Occipital lobe (tissue), 2 donors: ENCODE data around the gene TRAF6. TPM values are rescaled to one million over a fixed set of nuclear protein-coding genes. Genes with fewer than 3 reads are reported as not detected.
A peak's percentile ranks its signal among the peaks of the same experiment; 100 is the strongest.
"Not testable (repeated sequence)": the region's sequence is repeated elsewhere in the genome, so short reads cannot be mapped to it uniquely, and the experiment has no call there.

Experiments used
- DNase-seq: peaks from one replicate; lab custom pipeline; 2025; lab: John Stamatoyannopoulos, UW
- total RNA-seq: library from RNA; depleted of rRNA; stranded (reverse); fragments of >200 nt; gene quantifications from one replicate; pipeline ENCODE4 v1.2.3, GENCODE V29; 2014

TRAF6 gene, protein sequence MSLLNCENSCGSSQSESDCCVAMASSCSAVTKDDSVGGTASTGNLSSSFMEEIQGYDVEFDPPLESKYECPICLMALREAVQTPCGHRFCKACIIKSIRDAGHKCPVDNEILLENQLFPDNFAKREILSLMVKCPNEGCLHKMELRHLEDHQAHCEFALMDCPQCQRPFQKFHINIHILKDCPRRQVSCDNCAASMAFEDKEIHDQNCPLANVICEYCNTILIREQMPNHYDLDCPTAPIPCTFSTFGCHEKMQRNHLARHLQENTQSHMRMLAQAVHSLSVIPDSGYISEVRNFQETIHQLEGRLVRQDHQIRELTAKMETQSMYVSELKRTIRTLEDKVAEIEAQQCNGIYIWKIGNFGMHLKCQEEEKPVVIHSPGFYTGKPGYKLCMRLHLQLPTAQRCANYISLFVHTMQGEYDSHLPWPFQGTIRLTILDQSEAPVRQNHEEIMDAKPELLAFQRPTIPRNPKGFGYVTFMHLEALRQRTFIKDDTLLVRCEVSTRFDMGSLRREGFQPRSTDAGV
- total RNA-seq: 16.5 TPM

DNA sequence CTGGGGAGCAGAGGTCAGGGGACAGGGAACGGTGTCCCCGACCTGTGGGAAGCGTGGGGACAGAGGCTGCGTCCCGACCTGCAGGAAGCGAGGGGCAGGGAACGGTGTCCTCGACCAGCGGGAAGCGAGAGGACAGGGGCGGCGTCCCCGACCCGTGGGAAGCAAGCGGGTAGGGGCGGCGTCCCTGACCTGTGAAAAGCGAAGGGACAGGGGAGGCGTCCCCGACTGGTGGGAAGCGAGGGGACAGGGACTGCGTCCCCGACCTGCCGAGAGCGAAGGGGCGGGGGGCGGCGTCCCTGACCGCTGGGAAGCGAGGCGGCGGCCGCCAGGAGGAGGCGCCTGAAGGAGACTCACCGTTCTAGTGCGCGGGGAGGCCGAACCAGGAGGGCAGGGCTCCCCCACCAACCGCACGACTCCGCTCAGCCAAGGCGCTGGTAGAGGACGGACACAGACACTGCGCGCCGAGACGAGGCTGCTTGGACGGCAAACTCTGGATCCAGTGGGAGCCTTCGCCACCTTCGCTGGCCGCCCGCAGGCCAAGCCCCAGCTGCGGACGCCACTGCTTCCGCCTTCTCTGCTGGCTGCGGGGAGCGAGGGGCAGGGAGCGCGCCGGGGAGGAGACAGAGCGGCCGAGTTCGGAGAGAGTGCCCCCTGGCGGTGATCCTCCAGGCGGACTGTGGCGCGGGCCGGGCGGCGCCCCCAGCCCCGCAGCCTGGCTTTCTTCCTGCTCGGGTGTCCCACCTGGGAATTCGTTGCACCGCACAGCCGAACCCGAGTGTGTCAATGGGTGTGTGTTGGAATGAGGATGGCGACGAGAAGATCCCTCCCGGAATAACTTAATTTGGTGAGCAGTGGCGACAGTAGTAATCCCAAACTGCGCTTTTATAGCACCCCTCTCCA lies at the start of gene TRAF6:
TRAF6 (minus strand) TSS at position 579 of the 900 bp plus-strand sequence. CDS start 8,757 bp downstream, outside the sequence.
- peak; percentile 85 for DNase-seq

DNA sequence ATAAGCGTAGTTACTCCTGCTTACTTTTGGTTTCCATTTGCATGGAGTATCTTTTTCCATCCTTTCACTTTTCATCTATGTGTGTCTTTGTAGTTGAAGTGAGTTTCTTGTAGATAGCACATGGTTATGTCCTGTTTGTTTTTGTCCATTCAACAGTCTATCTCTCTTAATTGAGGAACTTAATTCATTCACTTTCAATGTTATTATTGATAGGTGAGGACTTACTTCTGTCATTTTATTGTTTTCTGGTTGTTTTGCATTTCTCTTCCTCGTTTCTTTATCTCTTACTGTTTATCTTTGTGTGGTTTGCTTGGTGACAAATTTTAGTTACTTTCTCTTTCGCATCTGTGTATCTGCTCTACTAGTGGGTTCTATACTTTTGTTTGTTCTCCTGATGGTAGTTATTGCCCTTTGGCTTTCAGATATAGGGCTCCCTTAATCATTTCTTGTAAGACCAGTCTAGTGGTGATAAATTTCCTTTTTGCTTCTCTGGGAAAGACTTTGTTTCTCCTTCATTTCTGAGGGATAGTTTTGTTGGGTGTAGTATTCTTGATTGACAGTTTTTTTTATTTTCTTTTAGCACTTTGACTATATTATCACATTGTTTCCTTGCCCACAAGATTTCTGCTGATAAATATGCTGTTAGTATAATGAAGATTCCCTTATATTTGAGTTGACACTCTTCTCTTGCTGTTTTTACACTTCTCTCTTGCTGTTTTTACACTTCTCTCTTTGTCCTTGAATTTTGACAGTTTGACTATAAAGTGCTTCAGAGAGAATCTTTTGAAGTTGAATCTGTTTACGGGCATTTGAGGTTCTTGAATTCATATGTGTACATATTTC lies 48.7 kb upstream of the TRAF6 start:
- no peak for DNase-seq

DNA sequence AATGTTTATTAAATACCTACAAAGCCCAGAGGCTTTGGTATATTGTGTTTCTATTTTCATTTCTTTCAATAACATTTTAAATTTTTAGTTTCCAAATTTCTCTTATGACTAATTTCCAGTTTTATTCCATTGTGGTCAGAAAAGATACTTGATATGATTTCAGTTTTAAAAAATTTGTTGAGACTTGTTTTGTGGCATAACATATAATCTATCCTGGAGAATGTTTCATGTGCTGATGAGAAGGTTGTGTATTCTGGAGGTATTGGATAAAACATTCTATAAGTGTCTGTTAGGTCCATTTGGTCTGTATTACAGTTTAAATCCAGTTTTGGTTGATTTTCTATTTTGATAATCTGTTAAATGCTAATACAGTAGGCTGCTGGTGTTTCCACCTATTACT lies 47.9 kb upstream of the TRAF6 start:
- DNase-seq: no peak

DNA sequence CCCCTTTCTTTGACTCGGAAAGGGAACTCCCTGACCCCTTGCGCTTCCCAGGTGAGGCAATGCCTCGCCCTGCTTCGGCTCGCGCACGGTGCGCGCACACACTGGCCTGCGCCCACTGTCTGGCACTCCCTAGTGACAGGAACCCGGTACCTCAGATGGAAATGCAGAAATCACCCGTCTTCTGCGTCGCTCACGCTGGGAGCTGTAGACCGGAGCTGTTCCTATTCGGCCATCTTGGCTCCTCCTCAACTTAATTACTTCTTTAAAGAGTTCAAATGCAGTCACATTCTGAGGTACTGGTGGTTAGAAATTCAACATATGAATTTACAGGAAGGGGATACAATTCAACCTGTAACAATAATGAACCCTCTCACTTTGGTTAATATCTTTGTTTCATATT lies 47.3 kb upstream of the TRAF6 start:
- not testable (repeated sequence) for DNase-seq

DNA sequence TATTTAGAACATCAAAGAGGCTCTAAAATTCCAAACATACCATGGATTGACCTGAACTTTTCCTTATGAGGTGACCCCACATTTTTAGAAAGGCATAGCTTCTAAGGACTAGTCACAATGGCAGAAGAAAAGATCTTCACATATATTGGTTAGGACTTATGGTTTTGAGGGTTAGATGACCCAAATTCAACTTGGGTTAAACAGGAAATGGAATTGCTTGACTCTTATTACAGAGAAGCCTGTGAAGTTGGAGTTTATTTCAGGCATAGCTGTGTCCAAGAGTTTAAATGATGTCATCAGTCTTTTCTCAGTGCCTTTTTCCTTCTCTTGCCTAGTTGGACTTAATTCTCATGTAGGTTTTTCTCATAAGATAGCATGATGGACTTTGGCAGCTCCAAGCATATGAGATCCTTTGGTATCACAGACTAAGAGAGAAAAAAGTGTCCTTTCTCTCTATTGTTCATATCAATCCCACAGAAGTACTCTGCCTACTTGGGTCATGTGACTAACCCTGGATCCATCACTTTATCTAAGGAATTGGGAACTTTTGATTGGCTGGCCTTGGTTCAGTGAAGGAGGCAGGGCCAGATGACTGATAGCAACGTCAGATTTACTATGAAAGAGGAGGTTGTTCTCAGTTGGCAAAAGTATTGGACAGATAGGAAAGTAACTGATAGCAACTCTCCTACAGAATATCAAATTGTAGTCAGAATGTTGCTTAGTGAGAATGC lies 40.5 kb upstream of the TRAF6 start:
- no peak for DNase-seq

DNA sequence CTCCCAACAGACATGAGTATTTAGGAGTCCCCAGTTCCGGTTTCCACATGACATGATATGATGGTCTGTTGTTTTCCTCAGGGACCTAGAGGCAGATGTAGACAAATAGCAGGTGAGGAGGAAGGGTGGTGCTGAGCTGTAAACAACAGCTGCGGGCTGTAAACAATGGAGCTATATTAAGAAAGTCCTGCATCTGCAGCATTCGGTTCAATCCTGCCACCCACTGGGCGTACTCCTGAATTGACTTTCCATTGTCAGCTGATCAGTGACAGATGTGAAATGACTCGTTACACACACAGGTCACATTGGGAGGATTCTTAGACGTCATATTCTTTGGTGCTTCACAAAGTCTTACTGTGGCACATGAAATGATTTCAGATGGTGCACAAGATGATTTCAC lies 30.9 kb upstream of the TRAF6 start:
- no peak for DNase-seq

DNA sequence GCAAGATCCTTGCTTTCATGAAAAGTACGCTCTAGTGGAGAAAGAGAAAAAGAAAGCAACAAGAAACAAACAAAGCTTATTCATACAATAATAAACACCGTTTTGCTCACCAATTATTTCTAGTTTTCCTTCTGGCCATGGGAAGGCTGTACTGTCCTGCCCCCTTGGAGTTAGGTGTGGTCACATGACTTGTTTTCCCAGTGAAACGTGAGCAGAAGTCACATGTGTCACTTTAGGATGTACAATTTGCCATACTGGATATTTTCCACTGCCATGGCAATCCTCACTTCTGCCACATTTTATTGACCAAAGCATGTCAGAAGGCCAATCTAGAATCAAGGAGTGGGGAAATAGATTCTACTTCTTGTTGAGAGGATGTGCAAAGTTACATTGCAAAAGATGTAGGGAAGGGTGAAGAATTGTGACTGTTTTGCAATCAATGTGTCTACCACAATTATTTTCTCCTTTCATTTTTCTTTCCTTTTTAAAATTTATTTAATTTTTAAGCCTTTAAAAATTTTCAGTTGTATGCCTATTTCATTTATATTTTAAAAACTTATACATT lies 24.3 kb upstream of the TRAF6 start:
- DNase-seq: no peak

DNA sequence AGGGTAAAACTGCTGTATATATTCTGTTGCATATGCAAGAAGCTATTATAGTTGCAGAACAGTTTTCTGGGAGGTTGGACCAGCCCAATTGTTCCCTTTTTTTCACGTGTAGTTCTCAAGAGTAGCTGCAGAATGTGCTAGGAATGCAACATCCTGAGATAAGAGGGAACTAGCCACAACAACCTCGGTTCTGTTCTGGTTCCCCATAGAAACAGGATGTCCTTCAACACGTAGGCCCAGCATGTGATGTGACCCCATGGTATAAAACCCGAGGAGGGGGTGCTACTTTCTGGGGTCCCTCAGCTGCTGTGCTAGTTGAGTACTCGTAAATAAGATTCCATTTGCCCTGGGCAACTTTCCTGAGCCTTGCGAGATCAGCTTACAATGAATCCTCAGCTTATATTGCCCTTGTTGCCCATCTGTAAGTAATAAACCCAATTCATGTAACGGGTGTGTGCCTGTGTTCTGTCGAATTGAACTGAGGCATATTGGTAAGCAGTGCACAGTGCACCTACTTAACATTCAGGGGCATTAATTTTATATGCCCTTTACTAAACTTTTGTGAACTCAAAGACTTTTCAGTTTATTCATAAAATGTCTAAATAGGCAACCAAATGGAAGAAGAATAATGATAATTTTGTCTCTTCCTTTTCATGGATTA lies 23.0 kb upstream of the TRAF6 start:
- DNase-seq: no peak

DNA sequence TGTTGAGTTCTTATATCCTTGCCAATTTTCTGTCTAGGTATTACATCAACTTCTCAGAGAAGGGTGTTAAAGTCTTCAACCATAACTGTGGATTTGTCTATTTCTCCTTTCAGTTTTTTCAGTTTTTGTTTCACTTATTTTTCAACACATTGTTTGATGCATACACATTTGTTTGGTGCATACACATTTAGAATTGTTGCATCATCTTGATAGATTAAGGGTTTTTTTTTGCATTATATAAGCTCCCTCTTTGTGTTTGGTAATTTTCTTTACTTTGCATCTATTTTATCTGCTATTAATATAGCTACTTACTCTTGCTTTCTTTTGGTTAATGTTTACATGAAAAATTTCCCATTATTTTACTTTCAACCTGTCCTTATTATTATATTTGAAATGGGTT lies 20.8 kb upstream of the TRAF6 start:
- no peak for DNase-seq

DNA sequence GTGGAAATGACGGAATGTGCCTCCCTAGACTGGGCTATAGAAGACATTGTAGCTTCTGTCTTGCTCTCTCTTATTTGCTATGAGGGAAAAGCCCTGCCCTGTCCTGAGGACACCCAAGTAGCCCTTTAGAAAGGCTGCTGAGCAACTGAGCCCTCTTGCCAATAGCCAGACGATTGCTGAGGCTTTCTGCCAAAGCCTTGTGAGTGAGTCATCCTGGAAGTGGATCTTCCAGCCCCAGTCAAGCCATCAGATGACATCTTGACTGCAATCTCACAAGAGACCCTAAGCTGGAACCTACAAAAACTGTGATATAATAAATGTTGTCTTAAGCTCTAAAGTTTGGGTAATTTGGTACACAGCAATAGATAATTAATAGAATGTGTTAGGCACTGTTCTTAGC lies 3.9 kb upstream of the TRAF6 start:
- no peak for DNase-seq

DNA sequence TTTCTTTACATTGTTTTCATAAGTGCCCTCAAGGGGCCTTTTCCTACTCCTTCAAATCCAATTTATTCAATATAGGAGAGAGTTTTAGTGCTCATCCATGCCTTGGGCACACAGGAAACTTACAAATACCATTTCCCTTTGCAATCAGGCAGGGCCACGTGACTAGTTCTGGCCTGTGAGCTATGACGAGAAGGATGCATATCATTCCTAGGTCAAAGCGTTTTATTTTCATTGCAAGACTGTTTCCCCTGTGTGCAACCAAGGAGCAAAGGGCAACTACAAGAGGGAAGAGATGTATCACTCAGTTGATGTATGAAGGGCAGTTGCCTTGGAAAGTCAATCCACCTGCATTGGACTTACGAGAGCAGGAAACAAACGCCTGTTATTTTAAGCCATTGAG lies 1.9 kb upstream of the TRAF6 start:
- DNase-seq: no peak

DNA sequence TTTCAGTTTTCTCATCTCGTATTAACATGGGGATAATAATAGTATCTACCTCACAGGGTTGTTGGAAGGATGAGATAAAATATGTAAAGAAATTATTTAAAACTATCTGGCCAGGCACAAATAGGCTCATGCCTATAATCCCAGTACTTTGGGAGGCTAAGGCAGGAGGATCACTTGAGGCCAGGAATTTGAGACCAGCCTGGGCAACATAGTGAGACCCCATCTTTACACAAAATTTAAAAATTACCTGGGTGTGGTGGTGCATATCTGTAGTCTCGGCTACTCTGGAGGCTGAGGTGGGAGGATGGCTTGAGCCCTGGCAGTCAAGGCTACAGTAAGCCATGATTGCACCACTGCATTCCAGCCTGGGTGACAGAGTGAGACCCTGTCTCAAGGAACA lies 990 bp upstream of the TRAF6 start:
- DNase-seq: not testable (repeated sequence)

DNA sequence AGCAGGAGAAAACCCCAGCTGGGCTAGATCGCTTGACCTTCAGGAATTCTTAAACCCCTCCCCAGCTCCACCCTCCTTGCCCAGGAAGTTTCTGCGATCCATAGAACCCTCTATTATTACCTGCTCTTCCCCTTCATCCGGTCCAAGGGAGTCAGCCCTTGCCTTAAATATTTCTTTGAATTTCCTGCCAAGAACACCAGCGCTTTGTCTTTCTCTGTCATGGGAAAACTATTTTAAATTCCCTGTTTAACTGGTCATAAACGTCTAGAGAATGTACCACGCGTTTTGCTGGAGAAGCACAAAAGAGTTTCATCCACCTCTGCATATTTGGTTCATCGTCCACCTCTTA lies 496 bp upstream of the TRAF6 start:
- no peak for DNase-seq

DNA sequence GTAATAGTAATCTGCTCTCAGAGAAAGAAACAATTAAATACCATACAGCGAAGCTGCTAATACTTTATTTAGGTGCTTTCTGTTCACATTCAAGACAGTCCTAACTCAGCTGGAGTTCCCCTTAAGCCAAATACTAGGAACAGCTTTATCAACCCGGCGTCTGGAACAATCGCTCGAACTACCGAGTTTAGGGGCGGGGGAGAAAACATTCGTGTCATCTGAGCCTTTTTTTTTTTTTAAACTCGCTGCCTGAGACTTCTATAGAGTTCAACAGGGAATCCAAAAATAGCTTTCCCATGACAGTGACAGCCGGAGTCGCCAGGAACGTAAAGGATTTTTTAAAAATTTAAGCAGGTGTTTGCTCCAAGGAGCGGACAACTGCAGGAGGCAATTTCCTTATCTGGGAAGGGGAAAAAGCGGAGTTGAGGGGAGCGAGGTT lies 852 bp downstream of the TRAF6 start:
- no peak for DNase-seq

DNA sequence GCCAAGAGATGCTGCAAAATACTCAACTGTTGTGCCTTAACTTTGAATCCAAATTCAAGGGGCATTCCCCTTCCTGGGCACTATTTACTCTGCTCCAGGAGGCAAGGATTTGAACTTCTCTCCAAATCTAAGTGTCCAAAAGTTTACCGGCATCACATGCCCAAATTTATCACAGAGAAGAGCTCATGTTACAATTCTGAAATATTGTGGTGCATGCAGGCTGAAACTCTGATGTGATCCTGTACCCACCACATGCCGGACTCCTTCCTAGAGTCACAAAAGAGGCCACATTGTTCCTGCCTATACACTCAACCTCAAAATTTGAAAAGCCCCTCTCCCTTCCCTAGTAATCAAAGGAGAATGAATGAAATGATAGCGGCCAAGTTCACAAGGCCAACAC lies 1.3 kb downstream of the TRAF6 start:
- no peak for DNase-seq

DNA sequence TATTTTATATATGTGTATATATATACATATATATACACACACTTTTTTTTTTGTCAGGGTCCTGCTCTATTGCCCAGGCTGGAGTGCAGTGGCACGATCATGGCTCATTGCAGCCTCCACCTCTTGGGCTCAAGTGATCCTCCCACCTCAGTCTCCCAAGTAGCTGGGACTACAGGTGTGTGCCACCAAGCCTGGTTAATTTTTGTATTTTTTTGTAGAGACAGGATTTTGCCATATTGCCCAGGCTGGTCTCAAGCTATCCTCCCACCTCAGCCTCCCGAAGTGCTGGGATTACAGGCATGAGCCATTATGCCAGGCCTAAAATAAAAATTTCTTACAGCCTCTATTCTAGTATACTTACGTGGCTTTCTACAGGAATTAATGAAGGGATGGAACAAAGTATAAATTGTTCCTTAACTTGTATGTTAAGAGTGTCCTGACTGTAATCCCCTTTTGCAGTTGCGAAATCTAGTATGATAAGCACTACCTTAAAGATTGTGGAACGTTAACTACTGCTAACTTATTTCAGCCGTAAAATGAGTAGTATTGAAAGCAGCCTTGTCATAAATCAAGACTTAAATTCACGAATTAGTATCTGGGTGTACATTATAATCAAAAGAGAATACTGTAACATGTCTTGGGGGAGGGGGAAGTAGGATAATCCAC lies 2.1 kb downstream of the TRAF6 start:
- no peak for DNase-seq

DNA sequence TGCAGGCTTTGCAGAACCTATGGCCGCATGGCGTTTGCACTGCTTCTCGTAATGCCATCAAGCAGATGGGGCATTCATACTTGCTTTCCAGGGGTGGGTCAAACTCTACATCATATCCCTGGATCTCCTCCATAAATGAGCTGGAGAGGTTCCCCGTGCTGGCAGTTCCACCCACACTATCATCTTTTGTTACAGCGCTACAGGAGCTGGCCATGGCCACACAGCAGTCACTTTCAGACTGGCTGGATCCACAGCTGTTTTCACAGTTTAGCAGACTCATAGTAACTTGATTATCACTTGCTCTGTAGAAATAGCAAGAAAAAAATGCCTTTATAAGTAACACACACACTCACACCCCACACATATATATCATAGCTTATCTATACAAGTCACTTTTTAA lies 8.8 kb downstream of the TRAF6 start:
- DNase-seq: peak; percentile 58

DNA sequence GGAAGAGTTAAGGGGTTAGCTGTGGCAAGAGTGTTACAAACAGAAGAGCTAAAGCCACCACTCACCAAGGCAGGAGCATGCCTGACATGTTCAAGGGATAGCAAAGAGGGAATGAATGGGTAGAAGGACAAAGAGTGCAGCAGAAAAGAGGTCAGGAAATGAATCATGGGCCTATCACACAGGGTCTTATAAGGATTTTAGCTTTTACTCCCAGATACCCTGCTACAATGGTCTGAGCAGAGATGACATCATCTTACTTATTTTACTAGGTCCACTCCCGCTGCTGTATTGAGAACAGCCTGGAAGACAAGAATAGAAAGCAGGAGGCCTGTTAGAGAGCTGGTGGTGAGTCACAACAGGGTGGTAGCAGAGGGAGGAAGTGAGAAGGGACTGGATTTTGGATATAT lies 9.8 kb downstream of the TRAF6 start:
- peak; percentile 52 for DNase-seq

DNA sequence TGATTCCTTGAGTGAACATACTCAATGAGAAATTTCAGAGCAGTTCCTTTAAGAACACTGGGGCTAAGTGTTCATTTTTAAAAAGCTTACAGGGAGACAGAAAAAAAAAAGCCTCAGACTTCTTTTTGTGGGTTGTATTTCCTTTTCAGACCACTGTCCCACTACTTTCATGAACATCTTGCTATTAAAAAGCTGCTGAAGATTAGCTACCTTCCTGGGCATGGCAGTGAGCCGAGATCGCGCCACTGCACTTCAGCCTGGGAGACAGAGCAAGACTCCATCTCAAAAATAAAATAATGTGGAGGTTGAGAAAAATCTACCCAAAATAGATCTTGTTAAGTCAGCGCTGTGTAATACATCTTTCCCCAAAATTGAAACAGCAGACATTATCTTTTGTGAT lies 10.8 kb downstream of the TRAF6 start:
- DNase-seq: no peak
